ENCODE measurements around the gene DISP2.

Gene DISP2

DNA sequence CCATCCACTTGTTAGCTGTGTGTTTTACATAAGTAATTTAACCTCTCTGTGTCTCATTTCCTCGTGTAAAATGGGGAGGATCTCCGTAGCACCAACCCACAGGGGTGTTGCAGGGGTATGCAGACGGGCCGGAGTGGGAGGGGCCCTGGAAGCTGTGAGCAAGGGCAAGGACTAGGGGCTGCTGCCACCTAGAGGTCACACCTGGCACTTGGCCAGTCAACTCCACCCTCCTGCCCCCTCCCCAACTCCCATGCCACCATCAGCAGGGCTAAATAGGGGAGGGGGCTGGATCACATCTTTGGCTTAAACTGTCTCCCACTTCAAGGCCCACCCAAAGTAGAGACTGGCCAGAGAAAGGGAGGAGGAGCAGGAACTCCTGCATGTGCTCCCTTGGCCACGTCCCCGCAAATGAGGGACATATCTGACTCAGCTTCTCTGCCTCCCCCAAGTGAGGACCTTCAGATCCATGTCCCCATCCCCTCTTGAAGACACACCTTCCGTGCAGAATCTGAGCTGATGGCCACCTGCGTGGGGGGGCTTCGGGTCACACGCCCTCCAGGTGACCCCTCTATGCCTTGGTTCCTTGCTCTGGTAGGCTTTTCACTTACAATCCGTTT lies 19.9 kb upstream of the DISP2 start:
- no peaks in the 10 kb centered on the region for H3K9me3 ChIP-seq
- no peaks in the 10 kb centered on the region for H3K36me3 ChIP-seq
- H3K27ac ChIP-seq = peak overlapping the region; percentile 90
- intact Hi-C loops (cut with DNase I; ENCODE audit: low total_unique reads) = no loop called here
- no peaks in the 10 kb centered on the region for H3K27me3 ChIP-seq
- H3K4me1 ChIP-seq = peaks cover 6 to 100% (median 95%) of the 10 kb centered on the region in 4 donors
- DNase-seq = peak; percentile 67 to 86
- H3K4me3 ChIP-seq = peak overlapping the region; percentile 8 to 43
- TF ChIP-seq, protein P1, sequence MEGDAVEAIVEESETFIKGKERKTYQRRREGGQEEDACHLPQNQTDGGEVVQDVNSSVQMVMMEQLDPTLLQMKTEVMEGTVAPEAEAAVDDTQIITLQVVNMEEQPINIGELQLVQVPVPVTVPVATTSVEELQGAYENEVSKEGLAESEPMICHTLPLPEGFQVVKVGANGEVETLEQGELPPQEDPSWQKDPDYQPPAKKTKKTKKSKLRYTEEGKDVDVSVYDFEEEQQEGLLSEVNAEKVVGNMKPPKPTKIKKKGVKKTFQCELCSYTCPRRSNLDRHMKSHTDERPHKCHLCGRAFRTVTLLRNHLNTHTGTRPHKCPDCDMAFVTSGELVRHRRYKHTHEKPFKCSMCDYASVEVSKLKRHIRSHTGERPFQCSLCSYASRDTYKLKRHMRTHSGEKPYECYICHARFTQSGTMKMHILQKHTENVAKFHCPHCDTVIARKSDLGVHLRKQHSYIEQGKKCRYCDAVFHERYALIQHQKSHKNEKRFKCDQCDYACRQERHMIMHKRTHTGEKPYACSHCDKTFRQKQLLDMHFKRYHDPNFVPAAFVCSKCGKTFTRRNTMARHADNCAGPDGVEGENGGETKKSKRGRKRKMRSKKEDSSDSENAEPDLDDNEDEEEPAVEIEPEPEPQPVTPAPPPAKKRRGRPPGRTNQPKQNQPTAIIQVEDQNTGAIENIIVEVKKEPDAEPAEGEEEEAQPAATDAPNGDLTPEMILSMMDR (IDR thresholded peaks at IDR 0.05) = peak; percentile 54 to 74

DNA sequence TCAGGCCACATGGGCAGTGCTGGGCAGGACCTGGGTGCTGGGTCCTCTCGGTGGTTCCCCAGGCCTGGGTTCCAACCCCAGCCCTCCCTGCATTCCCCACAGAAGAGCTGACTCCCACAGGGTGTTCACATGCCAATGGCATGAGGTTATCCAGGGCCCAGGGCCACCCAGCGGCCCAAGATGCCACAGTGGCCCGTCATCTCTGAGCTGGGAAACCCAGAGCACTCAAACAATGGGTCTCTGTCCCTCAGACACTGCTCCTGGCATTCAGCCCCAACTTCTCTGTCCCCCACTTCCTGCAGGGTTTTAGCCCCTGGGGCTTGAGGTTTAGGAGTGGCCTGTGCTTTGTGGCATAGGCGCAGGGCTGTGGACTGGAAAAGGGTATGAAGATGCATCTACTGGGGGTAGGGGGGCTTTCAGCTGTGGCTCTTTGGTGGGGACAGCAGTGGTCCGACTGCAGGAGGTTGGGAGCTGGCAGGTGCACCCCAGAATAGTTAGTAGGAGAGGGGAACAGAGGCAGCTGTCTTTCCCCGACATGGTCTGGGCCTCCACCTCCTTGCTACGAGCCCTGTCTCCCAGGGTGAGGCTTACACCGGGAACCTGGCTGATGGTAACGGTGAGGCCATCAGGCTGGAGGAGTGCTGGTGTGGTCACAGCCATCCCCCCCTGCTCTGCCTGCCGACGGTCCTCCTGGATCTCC lies 18.9 kb upstream of the DISP2 start:
- intact Hi-C loops (cut with DNase I; ENCODE audit: low total_unique reads) = no loop called here
- H3K4me1 ChIP-seq = peaks cover 6 to 100% (median 98%) of the 10 kb centered on the region in 4 donors

DNA sequence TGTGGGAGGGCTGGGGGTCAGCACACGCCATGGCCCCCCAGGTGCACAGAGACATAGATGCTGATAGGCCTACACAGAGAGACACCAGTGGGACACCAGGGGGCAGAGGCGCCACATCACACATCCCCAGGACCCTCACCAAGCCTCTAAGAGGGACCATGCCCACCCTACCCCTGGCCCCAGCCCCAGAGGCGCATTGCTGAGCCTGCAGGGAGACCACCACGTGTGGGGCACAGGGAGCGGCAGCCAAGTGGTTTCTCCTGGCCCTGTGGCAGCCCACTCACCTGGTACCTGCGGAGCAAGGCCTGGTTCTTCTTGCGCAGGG lies 18.4 kb upstream of the DISP2 start:
- peak overlapping the region; percentile 35 to 43 for H3K4me3 ChIP-seq
- intact Hi-C loops (cut with DNase I; ENCODE audit: low total_unique reads) = no loop called here
- DNase-seq = no peak

More for the DNA sequence above, 18.9 kb upstream of the DISP2 start:
- Histone ChIP-seq H3K4me3 (peak overlapping the region; percentile 35 to 43), H3K27ac (peak overlapping the region; percentile 90), H3K27me3 (no peaks in the 10 kb centered on the region), H3K36me3 (no peaks in the 10 kb centered on the region), H3K9me3 (no peaks in the 10 kb centered on the region)
- peak in 1 of 2 donors; percentile 86 for DNase-seq
- TF ChIP-seq, protein P1 (IDR thresholded peaks at IDR 0.05) = no peak

DNA sequence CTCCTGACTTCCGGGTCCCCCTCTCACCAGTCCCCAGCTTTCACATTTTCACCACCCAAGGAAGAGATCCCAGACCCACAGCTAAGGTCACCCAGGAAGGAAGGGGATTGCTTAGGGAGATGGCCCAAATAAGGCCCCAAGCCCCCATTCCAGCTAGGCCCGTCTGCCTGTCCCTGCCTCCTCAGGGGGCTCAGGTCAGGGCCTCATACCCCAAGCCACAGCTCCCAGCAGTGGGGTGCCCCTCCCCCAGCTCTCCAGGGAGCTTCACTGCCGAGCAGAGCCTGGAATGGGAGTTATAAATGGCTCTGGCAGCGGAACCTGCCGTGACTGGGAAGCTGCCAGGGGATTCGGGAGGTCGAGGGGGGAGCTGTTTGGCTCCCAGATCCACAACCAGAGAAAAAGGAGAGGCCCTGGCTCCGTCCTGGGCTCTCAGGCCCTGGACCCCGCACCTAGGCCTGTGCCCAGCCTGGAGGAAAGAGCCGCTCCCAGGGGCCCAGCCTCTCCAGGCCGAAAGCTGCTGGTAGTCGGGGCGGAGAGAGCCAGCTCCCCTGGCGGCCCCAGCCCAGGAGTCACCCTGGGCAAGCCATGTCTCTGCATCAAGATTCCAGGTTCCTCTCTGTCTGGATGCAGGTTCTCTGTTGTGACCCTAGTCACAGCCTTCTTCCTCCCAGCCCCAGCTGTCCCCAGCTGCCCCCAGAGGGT lies 17.8 kb upstream of the DISP2 start:
- H3K27ac ChIP-seq = peak overlapping the region; percentile 90
- intact Hi-C loops (cut with DNase I; ENCODE audit: low total_unique reads) = loop anchor here (1.0 kb wide), 1 partner anchor 17 kb away; the partner anchor contains the start of gene INAFM2
- peak overlapping the region; percentile 35 to 43 for H3K4me3 ChIP-seq
- H3K9me3 ChIP-seq = no peaks in the 10 kb centered on the region
- DNase-seq = peak; percentile 88 to 97
- TF ChIP-seq, protein P1 (IDR thresholded peaks at IDR 0.05) = peak in 1 of 2 experiments; percentile 18
- H3K4me1 ChIP-seq = peaks cover 6 to 100% (median 97%) of the 10 kb centered on the region in 4 donors
- H3K36me3 ChIP-seq = no peaks in the 10 kb centered on the region
- no peaks in the 10 kb centered on the region for H3K27me3 ChIP-seq

More for the DNA sequence above, 18.4 kb upstream of the DISP2 start:
- Histone ChIP-seq H3K4me1 (peaks cover 6 to 100% (median 97%) of the 10 kb centered on the region in 4 donors), H3K27me3 (no peaks in the 10 kb centered on the region), H3K9me3 (no peaks in the 10 kb centered on the region), H3K27ac (peak overlapping the region; percentile 90), H3K36me3 (no peaks in the 10 kb centered on the region)
- TF ChIP-seq, protein P1 (IDR thresholded peaks at IDR 0.05) = no peak

DNA sequence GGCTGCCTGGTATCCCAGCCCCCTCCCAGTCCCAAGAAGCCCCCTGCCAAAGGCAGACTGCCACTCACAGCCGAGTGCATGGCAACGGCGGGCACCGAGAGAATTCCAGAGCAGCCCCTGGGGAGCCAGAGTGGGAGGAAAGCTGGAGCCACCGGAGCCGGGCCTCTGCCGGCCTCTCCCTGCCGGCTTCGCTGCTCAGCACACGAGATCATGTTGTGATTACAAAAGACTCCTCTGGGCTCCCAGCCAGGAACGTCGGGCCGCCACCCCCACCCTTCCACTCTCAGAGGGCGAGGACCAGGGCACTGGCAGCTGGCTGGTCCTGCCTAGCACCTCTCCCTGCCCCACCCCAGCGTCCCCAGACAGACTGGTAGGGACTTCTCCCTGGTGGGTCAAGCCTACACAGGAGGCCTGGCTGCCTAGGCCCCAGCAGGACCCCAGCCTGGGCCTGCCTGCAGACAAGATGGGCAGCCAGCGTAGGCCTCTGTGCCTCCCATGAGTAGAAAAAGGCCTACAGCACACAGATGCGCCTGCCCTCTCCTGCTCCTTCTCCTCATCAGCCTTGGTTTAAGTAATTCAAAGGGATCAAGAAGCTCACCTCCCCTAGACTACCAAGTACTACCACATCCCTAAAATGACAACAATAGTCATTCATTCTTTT lies 17.1 kb upstream of the DISP2 start, which contains the start of gene CCDC9B:
Gene CCDC9B (minus strand): TSS at position 200 of the 661 bp plus-strand sequence. CDS start 120 bp downstream, at position 80.
- intact Hi-C loops (cut with DNase I; ENCODE audit: low total_unique reads) = loop anchor here (1.0 kb wide), 1 partner anchor 18 kb away; the partner anchor contains the start of gene INAFM2
- no peaks in the 10 kb centered on the region for H3K27me3 ChIP-seq
- peak; percentile 92 to 99 for DNase-seq
- H3K36me3 ChIP-seq = no peaks in the 10 kb centered on the region
- H3K27ac ChIP-seq = peak within 1 kb of the TSS; percentile 90
- H3K4me3 ChIP-seq = peak within 1 kb of the TSS; percentile 35 to 43
- no peaks in the 10 kb centered on the region for H3K9me3 ChIP-seq
- H3K4me1 ChIP-seq = peaks cover 3 to 93% (median 90%) of the 10 kb centered on the region in 4 donors
- TF ChIP-seq, protein P1 (IDR thresholded peaks at IDR 0.05) = no peak
